Pancreas (tissue), 10 donors: ENCODE measurements around the gene BCAN. TPM values are rescaled to one million over a fixed set of nuclear protein-coding genes. Genes with fewer than 3 reads are reported as not detected.

Experiments used
- ATAC-seq, 4 donors: fragments of 200-7000 bp; cut with Tn5 transposase; one replicate each; pipeline versions ENCODE4 v1.8.0 to v1.9.1; 2020; ENCODE audit warnings: mild to moderate bottlenecking in 4 of 4, moderate library complexity in 4 of 4
- DNase-seq, 6 donors: peaks; one replicate each; pipeline ENCODE4 v3.0.0-alpha.2; 2020
- FAIRE-seq: peaks from 2 replicates; lab custom pipeline; 2012; peaks lifted over from hg19 to GRCh38; lab: Jason Lieb, UNC
- H3K27ac ChIP-seq, 4 donors: fragments of 200-600 bp; sonication (generic); 1 replicate in 3 of 4; 2 replicates in 1 of 4; pipeline versions ENCODE4 v1.5.0 to v1.8.0; 2020
- H3K27me3 ChIP-seq, 4 donors: fragments of 200-600 bp; one replicate each; pipeline ENCODE4 v1.8.0; 2021
- H3K36me3 ChIP-seq, 3 donors: fragments of 200-600 bp; sonication (generic) in 1 of 3; one replicate each; pipeline versions ENCODE4 v1.5.0 to v1.8.0; 2020 to 2021
- H3K4me1 ChIP-seq, 3 donors: fragments of 200-600 bp; one replicate each; pipeline ENCODE4 v1.8.0; 2021
- H3K4me3 ChIP-seq, 4 donors: fragments of 200-600 bp; sonication (generic) in 2 of 4; one replicate each; pipeline versions ENCODE4 v1.5.0 to v1.8.0; 2020 to 2021
- H3K9me3 ChIP-seq, 4 donors: fragments of 200-600 bp; one replicate each; pipeline ENCODE4 v1.8.0; 2021
- CTCF ChIP-seq, 4 donors: fragments of 200-600 bp; sonication (generic) in 3 of 4; IDR thresholded peaks; one replicate each; pipeline versions ENCODE4 v1.5.0 to v1.8.0; 2021; ENCODE audit warnings: antibody characterized with exemption in 4 of 4
- WGBS, 2 donors: extraction: QIAGEN DNeasy Blood & Tissue Kit; methylation state at CpG; one replicate each; pipeline ENCODE4 v1.1.7; 2013; 5-methylcytosine and 5-hydroxymethylcytosine counted together
- intact Hi-C, 3 donors: fragments of 100-400 bp; cut with DNase I; formaldehyde crosslinking; loops; one replicate each; pipeline versions ENCODE4 v1.11.1 to v1.14.2; 2022
- polyA plus RNA-seq, 2 donors: library from polyadenylated mRNA; stranded (reverse); fragments of 200-250 nt; gene quantifications; one replicate each; pipeline ENCODE4 v1.2.3, GENCODE V29; 2013
- total RNA-seq, 6 donors: library from RNA; stranded (reverse); fragmentation: NEBNext Ultra II Directional in 4 of 6; extraction: Animal tissue kit (Norgen Biotek cat#: 25700) in 4 of 6; gene quantifications; one replicate each; pipeline versions ENCODE4 v1.2.1 to v1.2.4, GENCODE V29; 2021 to 2023
- donor health status: healthy with polysubstance abuse.
- donor health status: DM: no; HTN: no; CAD: no; lungs with moderate emphysema.
- donor health status: DM: no; HTN: no; CAD: no.
- donor health status: control.
- donor health status: control.
- donor health status: Bipolar disorder and iron deficiency.
- donor health status: DM: yes; HTN: yes; CAD: no.
- donor health status: DM: no; HTN: no; CAD: no.
- donor health status: DM: no; HTN: no; CAD: no.
- donor health status: DM: yes; HTN: yes; CAD: no.

The BCAN gene
- total and polyA plus RNA-seq, 8 donors: 0.12 TPM; not detected in 7

DNA sequence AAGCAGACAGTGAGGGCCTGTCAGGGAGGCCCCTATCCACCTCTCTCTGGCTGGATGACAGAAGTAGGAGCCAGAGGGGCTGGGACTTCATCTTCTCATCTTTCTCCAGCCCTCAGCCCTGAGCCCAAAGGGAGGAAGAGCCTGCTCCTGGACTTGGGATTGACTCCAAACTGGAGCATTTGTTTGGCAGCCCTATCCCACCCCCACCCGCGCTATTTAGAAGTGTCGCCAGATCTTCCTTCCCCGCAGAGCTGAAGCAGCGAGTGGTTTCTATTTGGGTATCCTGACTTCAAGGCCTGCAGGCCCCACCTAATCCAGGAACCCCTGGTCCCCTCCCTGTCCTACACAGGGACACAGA, 25.7 kb downstream of the BCAN start:
- H3K4me1 ChIP-seq: no peaks in the 10 kb centered on the region
- no peak for TF ChIP-seq CTCF (IDR thresholded peaks at IDR 0.05)
- no peak for DNase-seq
- 79% methylated on average over 5 of the region's 5 CpGs for WGBS, 2 donors
- FAIRE-seq: no peak
- no peaks in the 10 kb centered on the region for H3K36me3 ChIP-seq
- H3K27ac ChIP-seq: no peak overlapping the region
- intact Hi-C loops: no loop called here
- no peak overlapping the region for H3K4me3 ChIP-seq
- peak in 1 of 4 donors; percentile 24 for ATAC-seq
- no peaks in the 10 kb centered on the region for H3K9me3 ChIP-seq
- H3K27me3 ChIP-seq: no peaks in the 10 kb centered on the region

DNA sequence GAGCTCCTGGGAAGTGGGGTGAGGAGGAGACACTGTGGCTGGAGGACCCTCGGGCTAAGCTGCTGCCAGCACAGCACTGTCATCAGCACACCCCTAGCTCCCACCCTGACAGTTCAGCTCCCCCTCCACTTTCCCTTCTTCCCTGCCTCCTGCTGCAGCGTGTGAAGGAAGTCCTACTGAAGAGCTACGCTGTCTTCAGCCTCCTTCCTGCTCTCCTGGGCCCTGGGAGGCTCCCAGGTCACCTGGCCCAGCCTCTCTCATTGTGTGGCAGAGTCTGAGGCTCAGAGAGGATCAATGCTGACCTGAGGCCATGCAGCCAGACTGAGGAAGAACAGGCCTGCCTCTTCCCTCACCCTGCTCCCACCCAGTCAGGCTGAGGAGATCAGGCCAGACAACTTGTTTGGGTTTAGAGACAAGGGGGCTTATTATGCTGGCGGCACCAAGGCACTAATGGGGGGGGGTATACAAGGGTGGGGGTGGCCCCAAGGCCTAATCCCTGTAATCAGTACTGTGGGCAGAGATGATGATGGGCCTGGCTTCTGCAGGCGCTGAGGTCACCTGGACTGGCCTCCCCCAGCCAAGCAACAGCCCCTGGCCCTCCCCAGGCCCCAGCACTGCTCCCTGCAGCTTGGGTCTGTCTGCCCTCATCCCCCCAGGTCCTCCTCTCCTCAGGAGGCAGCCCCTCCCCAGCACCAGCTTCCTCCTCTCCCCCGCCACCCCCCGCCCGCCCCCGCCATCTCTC, 26.2 kb downstream of the BCAN start:
- 85 to 88% methylated on average over 8 to 9 of the region's 9 CpGs for WGBS, 2 donors
- DNase-seq (peak in 1 of 6 donors; percentile 20), ATAC-seq (no peak), FAIRE-seq (no peak)
- Histone ChIP-seq H3K27me3 (no peaks in the 10 kb centered on the region), H3K27ac (no peak overlapping the region), H3K9me3 (no peaks in the 10 kb centered on the region), H3K4me3 (no peak overlapping the region), H3K4me1 (no peaks in the 10 kb centered on the region), H3K36me3 (no peaks in the 10 kb centered on the region)
- TF ChIP-seq CTCF (IDR thresholded peaks at IDR 0.05): no peak
- intact Hi-C loops: no loop called here

DNA sequence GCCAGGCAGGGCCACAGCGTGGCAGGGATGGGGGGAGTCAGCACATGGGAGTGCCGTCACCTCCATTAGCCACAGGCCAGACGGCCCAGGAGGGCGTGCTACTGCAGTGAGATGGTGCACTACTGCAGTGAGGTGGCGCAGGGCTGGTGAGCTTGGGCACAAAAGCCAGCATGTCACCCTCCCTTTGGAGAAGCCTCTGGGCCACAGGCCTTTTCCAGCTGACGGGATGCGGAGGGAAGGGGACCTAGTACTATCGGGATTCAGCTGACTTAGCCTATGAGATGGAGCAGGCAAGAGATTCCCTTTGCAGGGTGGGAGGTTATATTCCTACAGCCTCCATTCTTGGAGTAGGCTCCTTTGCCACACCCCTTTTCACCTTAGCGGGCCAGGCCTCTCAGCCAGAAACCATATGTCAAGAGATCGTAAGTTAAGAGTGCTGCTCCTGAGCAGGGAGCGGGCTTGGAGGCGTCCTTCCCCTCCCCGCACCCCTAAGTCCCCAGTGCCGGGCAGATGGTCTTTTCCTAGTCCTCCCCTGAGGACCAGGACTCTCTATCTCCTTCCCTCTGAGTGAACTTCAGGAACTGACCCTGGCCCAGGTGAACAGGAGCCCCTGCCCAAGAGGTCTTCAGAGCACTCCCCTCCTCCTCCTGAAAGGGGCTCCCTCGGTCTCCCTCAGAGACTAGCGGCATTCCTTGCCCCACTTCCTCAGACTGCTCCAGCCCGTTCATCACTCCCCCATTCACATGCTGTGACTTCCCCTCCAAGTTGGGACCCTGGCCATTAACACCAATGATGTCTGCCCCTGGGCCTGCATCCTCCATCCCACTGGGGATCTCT, 27.1 kb downstream of the BCAN start:
- no peak for ATAC-seq
- WGBS, 2 donors: 81 to 82% methylated on average over 17 of the region's 17 CpGs

GRCh38 chr1:156669794-156670193, 27.9 kb downstream of the BCAN start:
- Histone ChIP-seq H3K4me3 (no peak overlapping the region), H3K36me3 (no peaks in the 10 kb centered on the region), H3K4me1 (no peaks in the 10 kb centered on the region), H3K9me3 (no peaks in the 10 kb centered on the region), H3K27ac (no peak overlapping the region), H3K27me3 (no peaks in the 10 kb centered on the region)
- no peak for ATAC-seq
- intact Hi-C loops: no loop called here
- no peak for DNase-seq
- no peak for TF ChIP-seq CTCF (IDR thresholded peaks at IDR 0.05)
- 44 to 65% methylated on average over 5 of the region's 5 CpGs for WGBS, 2 donors
- FAIRE-seq: no peak

More for the DNA sequence above, 27.1 kb downstream of the BCAN start:
- TF ChIP-seq CTCF (IDR thresholded peaks at IDR 0.05): no peak
- Histone ChIP-seq H3K27ac (no peak overlapping the region), H3K36me3 (no peaks in the 10 kb centered on the region), H3K27me3 (no peaks in the 10 kb centered on the region), H3K9me3 (no peaks in the 10 kb centered on the region), H3K4me1 (no peaks in the 10 kb centered on the region), H3K4me3 (no peak overlapping the region)
- intact Hi-C loops: no loop called here
- peak in 1 of 6 donors; percentile 44 for DNase-seq
- FAIRE-seq: no peak
